ENCODE results near the gene SIGLEC5.

- TF ChIP-seq POLR2AphosphoS5 (IDR thresholded peaks at IDR 0.05; ENCODE audit: borderline replicate concordance, low read depth, low read length) (no peak), EZH2 (IDR thresholded peaks at IDR 0.05) (no peak)
Measured at GRCh38 chr19:51607920-51608562, 22.2 kb downstream of the SIGLEC5 start.

Measured in SK-N-MC (cell line).